MV-4-11 (cell line): Measurements from ENCODE around the gene PHF12.

Experiments
- DNase-seq: peaks from one replicate; lab custom pipeline; 2025; lab: John Stamatoyannopoulos, UW

The PHF12 gene

GRCh38 chr17:28975031-28975430, 23.7 kb upstream of the PHF12 start:
- DNase-seq: no peak

- no peak for DNase-seq
These were observed 23.1 kb upstream of the PHF12 start for GRCh38 chr17:28974451-28974850.

GRCh38 chr17:28973425-28973824, 22.1 kb upstream of the PHF12 start:
- no peak for DNase-seq

- no peak for DNase-seq
These were observed 21.1 kb upstream of the PHF12 start for GRCh38 chr17:28972437-28972836.

- DNase-seq: no peak
These were observed 19.6 kb upstream of the PHF12 start for GRCh38 chr17:28970879-28971278.

GRCh38 chr17:28969706-28970393, 18.5 kb upstream of the PHF12 start:
- DNase-seq: no peak

- DNase-seq: no peak
These were observed 17.6 kb upstream of the PHF12 start for GRCh38 chr17:28968914-28969295.

- no peak for DNase-seq
These were observed 17.1 kb upstream of the PHF12 start for GRCh38 chr17:28968231-28968913.

GRCh38 chr17:28967221-28968135, 16.2 kb upstream of the PHF12 start:
- peak; percentile 70 for DNase-seq

- DNase-seq: no peak
These were observed 12.5 kb upstream of the PHF12 start for GRCh38 chr17:28963841-28964240.

GRCh38 chr17:28963055-28963611, 11.8 kb upstream of the PHF12 start:
- DNase-seq: no peak

GRCh38 chr17:28961391-28961790, 10.1 kb upstream of the PHF12 start:
- DNase-seq: no peak

GRCh38 chr17:28960256-28961061, 9.1 kb upstream of the PHF12 start:
- no peak for DNase-seq

- DNase-seq: no peak
These were observed 8.2 kb upstream of the PHF12 start for GRCh38 chr17:28959471-28959871.

- no peak for DNase-seq
These were observed 7.6 kb upstream of the PHF12 start for GRCh38 chr17:28958820-28959455.

- no peak for DNase-seq
These were observed 6.7 kb upstream of the PHF12 start for GRCh38 chr17:28957992-28958355.

GRCh38 chr17:28957277-28957991, 6.1 kb upstream of the PHF12 start:
- no peak for DNase-seq

GRCh38 chr17:28956861-28957260, 5.5 kb upstream of the PHF12 start:
- no peak for DNase-seq

- no peak for DNase-seq
These were observed 4.8 kb upstream of the PHF12 start for GRCh38 chr17:28956112-28956511.

GRCh38 chr17:28955408-28955807, 4.1 kb upstream of the PHF12 start:
- DNase-seq: no peak

GRCh38 chr17:28954886-28955285, 3.6 kb upstream of the PHF12 start:
- DNase-seq: no peak
